ENCODE measurements around the gene TNFRSF13B. TPM values are rescaled to one million over a fixed set of nuclear protein-coding genes. Genes with fewer than 3 reads are reported as not detected.
"Not testable (repeated sequence)": the region's sequence is repeated elsewhere in the genome, so short reads cannot be mapped to it uniquely, and the experiment has no call there.

The TNFRSF13B gene
- total RNA-seq, 1 donor from 2014 or later, result not detected

DNA sequence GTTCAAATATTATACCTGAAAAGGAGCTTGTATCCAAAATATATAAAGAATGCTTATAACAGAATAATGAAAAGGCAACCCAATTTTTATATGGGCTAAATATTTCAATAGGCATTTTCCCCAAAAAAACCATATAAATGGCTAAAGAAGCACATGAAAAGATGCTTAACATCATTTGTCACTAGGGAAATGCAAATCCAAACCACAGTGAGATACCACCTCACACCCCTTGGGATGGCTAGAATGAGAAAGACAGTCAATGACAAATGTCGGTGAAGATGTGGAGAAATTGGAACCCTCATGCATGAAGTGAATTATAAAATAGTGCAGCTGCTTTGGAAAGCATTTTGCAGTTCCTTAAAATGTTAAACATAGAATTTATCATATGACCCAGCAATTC is 3.1 kb downstream of the TNFRSF13B start:
- intact Hi-C loops (cut with micrococcal nuclease), result no loop called here

DNA sequence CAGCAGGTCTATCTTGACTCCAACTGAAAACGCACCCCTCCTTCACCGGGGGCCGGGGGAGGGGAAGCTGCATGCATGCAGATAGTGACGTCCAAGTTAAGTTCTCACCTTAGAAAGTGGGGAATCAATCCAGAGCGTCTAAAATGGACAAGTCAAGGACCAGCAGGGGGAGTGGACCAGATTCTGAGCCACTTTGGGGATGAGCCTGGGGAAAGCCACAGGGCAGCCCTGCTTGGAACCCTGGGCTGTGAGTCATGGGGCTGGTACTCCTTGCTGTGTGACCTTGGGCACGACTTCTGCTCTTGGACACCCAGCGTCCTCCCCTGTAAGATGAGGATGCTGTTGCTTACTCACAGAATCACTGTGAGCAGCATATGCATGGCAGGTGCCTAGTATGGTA is 9.1 kb downstream of the TNFRSF13B start:
- intact Hi-C loops (cut with micrococcal nuclease), result no loop called here

DNA sequence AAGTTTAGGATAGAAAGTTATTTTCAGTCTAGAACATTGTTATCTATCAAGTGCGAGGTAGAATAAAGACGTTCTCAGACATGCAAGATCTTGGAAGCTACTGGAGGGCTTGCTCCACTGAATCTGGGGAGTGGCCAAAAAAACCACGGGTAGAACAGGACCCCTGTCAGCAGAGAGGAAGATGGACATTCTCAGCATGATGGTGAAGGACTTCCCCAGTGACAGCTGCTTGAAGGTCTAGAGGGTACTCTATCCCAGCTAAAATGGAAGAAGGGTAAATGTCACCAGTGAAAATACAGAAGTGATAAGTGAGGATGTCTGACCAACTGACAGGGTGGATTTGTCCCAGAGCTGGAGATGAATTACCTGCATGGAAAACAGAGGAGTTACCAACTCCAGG is 10.1 kb downstream of the TNFRSF13B start:
- intact Hi-C loops (cut with micrococcal nuclease), result no loop called here

DNA sequence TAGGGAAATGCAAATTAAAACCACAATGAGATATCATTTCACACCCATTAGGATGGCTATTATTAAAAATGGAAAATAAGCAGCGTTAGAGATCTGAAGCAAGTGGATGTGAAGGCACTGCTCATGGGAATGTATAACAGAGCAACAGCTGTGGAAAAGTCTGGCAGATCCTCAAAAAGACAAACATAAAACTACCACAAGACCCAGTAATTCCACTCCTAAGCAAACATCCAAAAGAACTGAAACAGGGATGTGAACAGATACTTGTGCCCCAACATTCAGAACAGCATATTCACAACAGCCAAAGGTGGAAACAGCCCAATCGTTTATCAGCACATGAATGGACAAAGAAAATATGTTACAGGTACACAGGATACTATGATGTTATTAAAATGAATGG is 10.9 kb downstream of the TNFRSF13B start:
- intact Hi-C loops (cut with micrococcal nuclease), result not testable (repeated sequence)

DNA sequence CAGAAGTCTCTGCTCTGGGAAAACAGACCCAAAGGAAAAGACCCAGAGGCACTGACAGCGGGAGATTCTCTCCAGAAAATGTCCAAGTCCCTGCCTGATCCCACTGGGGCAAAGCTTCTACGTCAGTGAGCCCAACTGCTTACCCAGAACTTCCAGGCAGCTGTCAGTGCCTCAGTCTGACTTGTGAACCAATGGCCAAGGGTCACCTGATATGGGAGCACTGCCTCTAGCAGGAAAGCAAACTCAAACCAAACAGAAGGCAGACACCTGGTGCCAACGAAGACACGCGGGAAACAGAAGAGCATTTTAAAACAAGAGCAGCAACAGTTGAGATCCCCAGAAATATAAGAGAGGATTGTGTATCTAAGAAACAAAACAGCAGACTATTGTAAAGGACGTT is 16.9 kb downstream of the TNFRSF13B start:
- intact Hi-C loops (cut with micrococcal nuclease), result not testable (repeated sequence)

DNA sequence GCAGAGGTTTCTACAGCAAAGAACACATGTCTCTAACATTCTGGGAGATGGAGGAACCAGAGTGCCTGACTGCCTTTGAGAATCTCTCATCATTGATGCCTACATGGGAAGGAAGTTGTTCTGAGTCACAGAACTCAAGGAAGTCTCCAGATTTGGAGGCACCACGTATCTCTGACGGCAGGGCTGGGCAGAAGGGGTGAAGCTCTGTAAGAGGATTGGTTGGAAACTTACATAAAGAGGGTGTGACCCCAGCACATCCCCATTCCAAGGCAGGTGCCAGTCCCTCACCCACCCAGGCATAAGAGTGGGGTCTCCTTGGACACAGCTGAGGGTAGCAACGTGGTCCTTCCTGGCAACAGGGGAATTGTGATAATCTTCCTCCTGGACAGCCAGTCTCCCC is 17.4 kb downstream of the TNFRSF13B start:
- intact Hi-C loops (cut with micrococcal nuclease), result no loop called here

DNA sequence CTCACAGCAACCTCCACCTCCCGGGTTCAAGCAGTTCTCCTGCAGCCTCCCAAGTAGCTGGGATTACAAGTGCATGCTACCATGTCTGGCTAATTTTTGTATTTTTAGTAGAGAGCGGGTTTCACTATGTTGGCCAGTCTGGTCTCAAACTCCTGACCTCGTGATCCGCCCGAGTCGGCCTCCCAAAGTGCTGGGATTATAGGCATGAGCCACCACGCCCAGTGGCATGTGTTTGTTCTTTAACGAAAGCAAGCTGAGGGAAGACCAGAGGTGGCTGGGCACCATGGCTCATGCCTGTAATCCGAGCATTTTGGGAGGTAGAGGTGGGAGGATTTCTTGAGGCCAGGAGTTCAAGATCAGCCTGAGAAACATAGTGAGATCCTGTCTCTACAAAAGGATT is 18.1 kb downstream of the TNFRSF13B start:
- intact Hi-C loops (cut with micrococcal nuclease), result no loop called here

DNA sequence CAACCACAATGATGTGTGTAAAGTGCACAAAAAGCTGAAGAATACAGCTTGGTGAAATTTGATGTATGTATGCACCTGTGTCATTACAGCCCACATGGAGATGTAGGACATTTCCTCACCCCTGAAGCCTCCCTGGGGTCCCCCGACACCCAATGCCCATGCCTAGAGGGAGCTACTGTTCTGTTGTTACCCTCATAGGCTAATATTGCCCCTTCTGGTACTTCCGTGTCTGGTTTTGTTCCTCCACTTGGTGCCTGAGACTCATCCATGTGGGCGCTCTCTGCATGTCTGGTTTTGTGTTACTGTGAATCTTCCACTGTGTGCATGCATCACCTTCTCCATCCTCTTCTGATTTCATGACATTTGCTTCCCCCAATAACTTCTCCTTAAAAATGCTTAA is 18.6 kb downstream of the TNFRSF13B start:
- intact Hi-C loops (cut with micrococcal nuclease), result no loop called here

DNA sequence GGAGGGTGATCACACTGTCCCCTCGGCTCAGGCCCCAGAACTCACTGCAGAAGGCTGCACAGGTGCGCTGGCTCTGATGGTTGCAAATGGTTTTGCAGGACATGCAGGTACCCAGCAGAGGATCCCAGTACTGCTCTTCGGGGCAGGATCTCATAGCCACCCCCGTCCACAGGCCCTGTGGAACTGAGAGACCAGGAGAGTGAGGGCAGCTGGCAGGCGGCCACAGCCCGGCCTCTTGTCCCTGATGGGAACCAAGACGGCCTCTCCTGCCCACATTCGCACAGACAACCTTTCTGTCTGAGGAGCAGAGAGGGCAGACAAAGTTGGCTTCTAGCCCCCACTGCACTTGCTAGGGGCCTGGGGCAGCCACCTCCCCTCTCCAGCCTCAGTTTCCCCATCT is 19.5 kb downstream of the TNFRSF13B start:
- intact Hi-C loops (cut with micrococcal nuclease), result no loop called here

DNA sequence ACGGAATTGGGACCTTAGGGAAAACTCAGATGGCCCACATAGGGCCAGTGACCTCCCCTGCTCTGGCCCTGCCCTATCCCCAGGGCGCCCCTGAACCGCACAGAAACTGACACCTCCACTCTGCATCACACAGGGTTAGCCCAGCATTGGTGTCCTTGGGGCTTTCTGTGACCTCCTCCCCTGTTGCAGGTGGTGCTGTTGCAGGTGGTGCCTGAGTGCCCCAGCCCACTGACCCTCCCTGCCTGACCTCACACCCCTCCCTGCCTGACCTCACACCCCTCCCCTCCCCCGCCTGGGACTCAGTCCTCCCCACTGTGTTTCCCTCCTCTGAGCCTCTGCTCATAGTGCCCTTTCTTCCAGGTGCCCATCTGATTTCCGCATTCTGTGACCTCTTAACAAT is 21.4 kb downstream of the TNFRSF13B start:
- intact Hi-C loops (cut with micrococcal nuclease), result no loop called here

DNA sequence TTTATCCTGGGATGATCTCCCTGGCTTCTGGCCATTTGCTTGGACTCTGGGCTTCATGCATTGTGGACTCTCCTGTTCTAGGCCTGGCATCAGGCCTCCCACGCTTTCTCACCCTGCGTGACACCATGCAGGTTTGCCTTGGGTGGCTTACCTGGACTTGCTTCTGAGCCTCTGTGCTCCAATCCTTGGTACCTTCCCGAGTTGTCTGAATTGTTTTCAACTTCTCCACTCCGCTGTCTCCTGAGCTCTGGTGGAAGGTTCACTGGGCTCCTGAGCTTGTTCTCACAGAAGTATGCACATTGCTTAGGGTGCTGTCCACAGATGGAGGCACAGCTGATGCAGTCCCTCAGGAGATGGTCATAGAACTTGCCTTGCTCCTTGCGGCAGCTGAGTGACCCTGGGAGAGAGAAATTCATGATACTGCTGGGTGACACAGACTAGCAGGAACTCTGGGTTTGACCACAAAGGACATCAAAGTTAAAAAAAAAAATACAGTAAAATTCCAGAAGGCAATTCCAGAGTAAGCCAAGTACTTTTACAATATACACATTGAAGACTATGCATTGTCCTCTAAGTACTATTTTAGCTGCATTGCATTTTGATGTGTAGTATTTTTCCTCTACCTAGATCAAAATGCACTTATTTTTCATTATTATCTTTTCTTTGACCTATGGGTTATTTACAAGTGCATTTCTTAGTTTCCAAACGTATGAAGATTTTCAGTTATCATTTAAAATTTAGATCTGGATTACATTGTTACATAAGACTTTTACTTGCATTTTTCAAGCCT is 23.1 kb downstream of the TNFRSF13B start:
- intact Hi-C loops (cut with micrococcal nuclease), result no loop called here

DNA sequence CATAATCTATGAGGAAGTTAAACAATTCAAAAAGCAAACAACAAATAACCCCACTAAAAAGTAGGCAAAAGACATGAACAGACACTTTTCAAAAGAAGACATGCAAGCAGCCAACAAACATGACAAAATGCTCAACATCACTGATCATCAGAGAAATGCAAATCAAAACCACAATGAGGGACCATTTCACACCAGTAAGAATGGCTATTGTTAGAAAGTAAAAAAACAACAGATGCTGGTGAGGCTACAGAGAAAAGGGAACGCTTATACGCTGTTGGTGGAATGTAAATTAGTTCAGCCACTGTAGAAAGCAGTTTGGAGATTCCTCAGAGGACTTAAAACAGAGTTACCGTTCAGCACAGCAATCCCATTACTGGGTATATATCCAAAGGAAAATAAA is 24.4 kb downstream of the TNFRSF13B start:
- intact Hi-C loops (cut with micrococcal nuclease), result no loop called here

DNA sequence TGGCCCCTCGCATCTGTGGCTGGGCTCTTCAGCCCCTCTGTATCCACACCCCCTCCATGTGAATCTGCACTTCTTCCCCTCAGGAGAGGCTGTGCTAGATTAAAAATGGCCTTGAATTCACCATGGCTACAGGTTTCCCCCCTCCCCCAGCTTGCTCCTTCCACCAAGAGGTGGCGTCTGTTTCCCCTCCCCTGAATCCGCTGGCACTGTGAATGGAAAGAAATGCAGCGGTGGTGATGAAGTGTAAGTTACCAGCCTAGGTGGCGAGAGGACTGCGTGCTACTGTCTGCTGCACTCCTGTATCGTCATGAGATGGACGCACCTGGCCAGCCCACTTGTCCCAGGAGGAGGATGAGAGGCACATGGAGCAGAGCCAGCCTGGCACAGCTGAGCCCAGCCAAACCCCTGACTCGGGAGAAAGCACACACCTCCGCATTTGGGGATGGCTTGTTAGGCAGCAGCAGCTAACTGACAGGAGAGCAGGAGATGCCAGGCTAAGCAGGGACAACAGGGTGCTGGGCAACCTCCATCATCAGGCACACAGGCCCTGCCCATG is 26.2 kb downstream of the TNFRSF13B start:
- intact Hi-C loops (cut with micrococcal nuclease), result no loop called here

DNA sequence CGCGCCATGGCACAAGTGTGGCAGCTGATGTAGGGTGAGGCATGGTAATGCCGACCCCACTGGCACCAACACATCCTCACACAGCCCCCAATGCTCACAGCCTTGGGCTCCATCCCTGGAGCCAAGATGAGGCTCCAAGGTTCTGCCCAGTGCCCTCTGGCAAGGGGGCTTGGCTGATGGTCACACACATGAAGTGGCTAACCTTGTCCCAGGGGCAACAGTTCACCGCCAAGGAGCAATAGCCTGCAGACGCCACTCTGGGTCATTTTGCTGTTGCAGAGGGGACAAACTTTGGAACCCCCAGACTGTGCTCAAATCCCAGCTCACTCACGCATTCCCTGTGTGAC is 26.8 kb downstream of the TNFRSF13B start:
- intact Hi-C loops (cut with micrococcal nuclease), result no loop called here

DNA sequence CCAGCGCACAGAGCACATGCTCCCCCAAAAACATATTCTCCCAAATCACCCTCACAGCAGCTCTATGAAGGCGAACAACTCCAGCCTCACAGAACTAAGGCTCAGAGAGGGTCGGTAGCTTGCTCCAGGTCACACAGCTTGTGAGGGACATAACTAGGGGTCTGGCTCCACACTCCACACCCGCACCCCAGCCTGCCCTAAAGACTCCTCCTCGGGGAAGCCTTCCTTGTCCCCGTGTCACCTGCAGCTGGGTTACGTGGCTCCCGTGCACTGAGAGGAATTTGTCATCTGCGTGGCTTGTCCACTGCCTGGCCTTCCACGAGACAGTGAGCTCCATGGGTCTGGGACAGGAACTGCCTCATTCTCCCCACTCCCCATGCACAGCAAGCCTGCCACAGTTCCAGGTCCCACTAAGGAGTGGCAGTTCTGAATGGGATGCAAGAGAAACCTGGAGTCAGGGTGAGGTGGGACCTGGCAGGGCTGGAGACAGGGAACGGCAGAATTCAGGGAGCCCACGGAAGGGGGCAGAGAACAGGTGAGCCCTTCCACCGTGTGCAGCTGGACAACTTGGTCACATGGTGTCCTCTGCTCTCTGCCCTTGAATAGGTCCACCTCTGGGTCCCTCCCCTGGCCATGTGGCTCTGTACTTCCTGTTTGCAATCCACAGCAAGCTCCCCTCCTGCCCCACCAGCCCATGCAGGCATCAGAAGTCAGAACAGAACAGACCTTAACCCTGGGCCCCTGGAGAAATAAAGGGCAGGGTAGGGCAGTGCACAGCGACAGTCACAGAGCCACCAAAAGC is 27.4 kb downstream of the TNFRSF13B start:
- intact Hi-C loops (cut with micrococcal nuclease), result no loop called here

DNA sequence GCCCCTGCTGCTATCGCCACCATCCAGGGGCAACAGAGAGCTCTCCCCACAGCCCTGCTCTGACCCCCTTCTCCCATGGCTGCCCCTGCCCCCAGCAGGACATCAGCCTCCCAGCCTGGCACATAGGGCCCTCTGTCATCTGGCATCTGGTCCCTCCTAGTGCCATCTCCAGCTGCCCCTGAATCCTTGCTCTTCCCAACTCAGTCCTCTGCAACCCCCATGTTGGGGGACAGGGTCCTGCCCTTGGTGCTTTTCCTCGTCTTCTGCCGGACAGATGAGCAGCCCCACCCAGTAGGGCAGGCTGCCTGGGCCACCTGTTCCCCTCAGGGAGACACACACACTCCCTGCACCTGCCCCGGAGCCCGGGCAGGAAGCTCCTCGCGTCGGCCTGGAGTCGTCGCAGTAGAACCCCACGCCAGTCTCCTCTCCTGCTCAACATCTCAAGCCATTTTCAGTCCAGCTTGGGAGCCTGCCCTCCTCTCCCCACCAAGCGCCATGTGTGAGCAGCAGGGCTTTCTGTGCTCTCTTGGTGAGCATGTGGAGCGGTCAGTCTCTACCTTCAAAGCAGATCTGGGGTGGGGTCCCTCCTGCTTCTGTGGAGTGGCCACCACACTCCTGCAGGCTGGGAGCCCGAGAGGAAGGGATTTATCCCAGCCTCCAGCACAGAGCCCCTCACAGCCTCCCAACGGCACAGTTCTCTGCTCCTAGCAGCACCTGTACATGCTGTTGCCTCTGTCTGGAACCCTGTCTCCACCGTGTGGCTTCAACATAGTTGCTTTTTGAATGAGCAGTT is 28.2 kb downstream of the TNFRSF13B start:
- intact Hi-C loops (cut with micrococcal nuclease), result no loop called here

DNA sequence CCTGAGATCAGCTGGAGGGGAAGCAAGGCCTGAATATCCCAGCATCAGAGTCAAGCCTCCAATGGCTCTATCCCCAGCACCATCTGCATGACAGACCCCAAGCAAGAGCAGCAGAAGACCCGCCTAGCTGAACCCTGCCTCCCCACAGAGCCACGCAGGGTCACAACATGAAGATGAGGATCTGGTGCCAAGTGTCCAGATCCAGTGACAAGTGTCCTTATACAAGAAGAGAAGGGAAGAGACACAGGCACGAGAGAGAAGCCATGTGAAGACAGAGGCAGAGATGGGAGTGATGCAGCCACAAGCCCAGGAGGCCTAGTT is 28.9 kb downstream of the TNFRSF13B start:
- intact Hi-C loops (cut with micrococcal nuclease), result no loop called here

DNA sequence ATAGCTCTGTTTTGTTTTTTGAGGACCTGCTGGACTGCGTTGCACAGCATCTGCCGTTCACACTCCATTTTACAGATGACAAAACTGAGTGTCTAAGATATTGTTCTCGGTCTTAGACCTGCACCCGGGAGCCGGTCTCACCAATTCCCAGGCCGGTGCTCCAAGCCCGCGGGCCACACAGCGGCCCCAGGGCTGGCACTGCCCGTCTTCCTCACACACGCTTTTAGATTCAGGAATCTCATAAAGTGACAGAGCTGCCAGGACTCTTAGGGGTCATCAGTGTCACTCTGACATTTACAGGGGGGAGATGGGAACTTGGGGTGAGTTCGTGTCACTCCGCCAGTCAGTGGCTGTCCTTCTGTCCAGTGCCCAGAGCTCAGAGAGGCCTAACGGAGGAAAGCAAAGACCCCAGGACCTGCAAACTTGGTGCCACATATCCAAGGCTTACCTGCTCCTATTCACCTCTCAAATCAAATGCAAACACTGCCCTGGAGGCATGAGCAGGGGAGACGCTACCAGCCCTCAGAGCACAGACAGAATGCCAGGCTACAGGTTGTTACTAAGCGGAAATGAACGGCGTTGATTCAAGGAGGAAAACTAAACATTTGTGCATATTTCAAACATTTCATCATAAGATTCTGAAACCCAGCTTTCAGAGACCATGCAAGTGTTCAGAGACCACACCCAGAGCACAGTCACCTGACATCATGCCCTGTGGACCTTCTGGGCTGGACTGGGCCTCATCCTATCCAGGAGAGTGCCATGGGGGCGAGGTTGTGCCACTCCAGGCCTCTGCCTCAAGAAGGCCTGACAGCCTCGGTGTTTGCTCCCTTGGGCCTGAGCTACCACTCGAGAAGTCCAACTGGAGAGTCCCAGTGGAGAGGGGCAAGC is 29.5 kb downstream of the TNFRSF13B start:
- intact Hi-C loops (cut with micrococcal nuclease), result no loop called here

DNA sequence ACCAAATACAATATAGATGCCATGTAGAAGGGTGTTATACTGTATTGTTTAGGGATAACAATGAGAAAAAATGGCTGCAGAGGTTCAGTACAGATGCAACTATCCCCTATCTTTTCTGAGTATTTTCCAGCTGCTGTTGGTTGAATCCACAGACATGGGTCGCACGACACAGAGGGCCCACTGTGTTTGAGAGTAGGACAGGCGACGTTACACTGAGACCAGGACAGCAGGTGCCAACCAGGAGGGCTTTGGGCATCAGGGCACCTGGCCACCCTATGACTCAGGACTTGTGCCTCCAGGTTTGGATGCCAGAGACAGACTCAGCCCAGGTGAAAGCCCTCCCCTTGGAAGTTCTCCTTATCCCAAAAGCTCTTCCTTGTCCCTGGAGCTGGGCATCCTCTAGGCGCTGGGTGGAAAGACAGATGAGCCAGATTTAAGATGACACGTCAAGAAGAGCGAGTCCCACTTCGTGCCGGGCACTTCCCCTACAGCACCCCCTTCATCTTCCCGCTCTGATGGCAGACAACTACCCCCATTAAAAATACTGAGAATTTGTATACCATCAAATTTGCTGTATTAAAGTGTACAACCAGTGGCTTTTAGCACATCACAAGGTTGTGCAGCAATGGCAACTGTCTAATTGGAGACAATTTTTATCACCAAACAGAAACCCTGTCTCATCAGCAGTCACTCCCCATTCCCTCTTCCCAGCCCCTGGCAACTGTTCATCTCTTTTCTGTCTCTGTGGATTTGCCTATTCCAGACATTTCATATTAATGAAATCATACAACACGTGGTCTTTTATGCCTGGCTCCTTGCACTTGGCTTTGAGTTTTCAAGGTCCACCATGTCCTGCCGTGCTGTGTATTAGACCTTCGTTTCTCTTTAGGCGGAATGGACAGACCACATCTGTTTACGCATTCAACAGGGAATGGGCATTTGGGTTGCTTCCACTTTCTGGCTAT is 30.6 kb downstream of the TNFRSF13B start:
- intact Hi-C loops (cut with micrococcal nuclease), result no loop called here
